CD14-positive monocyte (primary cell): ENCODE measurements around the gene RSAD2. TPM values are rescaled to one million over a fixed set of nuclear protein-coding genes. Genes with fewer than 3 reads are reported as not detected.

Experiments used
- DNase-seq, 3 donors: peaks; one replicate each; pipeline ENCODE4 v3.0.0-alpha.2; 2011 to 2022
- H2AFZ ChIP-seq: 2 replicates; pipeline ENCODE4 v1.6.0; 2012; ENCODE audit warnings: mild to moderate bottlenecking, low read depth, low read length, inconsistent platforms; ENCODE audit not compliant: insufficient read depth, poor library complexity, severe bottlenecking
- H3K27ac ChIP-seq, 2 donors: 1 replicate in 1 of 2; 2 replicates in 1 of 2; pipeline ENCODE4 v1.5.1; 2012 to 2013; ENCODE audit warnings: low read length in 2 of 2, control low read depth in 1 of 2, inconsistent platforms in 1 of 2, low read depth in 1 of 2, mild to moderate bottlenecking in 1 of 2
- H3K27me3 ChIP-seq, 2 donors: one replicate each; pipeline versions ENCODE4 v1.6.0 to v1.6.1; 2011 to 2013; ENCODE audit warnings: low read length in 2 of 2; ENCODE audit not compliant: control insufficient read depth in 2 of 2, insufficient read depth in 2 of 2
- H3K36me3 ChIP-seq, 2 donors: replicated peaks in 1 of 2; 1 replicate in 1 of 2; 2 replicates in 1 of 2; pipeline versions ENCODE4 v1.5.1 to v1.6.1; 2012 to 2013; ENCODE audit warnings: low read length in 2 of 2, control low read depth in 1 of 2, inconsistent platforms in 1 of 2, mild to moderate bottlenecking in 1 of 2; ENCODE audit not compliant: insufficient read depth in 2 of 2, control insufficient read depth in 1 of 2
- H3K4me1 ChIP-seq, 2 donors: 1 replicate in 1 of 2; 2 replicates in 1 of 2; pipeline versions ENCODE4 v1.5.1 to v1.6.1; 2012 to 2013; ENCODE audit warnings: low read length in 2 of 2, control low read depth in 1 of 2, inconsistent platforms in 1 of 2, mild to moderate bottlenecking in 1 of 2, moderate library complexity in 1 of 2; ENCODE audit not compliant: insufficient read depth in 2 of 2, control insufficient read depth in 1 of 2
- H3K4me2 ChIP-seq: replicated peaks from 2 replicates; pipeline ENCODE3; 2012; ENCODE audit warnings: low read length, moderate library complexity, mild to moderate bottlenecking; ENCODE audit not compliant: poor library complexity, severe bottlenecking; ENCODE audit errors: extremely low read depth
- H3K4me3 ChIP-seq, 3 experiments: fragments of 200-600 bp in 1 of 3; sonication (generic) in 1 of 3; replicated peaks in 1 of 3; 1 replicate in 2 of 3; 2 replicates in 1 of 3; pipeline ENCODE4 v1.5.1; 2011 to 2013; ENCODE audit warnings: low read length in 3 of 3, mild to moderate bottlenecking in 3 of 3, control low read depth in 2 of 3, low read depth in 2 of 3, inconsistent platforms in 1 of 3, moderate library complexity in 1 of 3
- H3K79me2 ChIP-seq: 2 replicates; pipeline ENCODE4 v1.6.0; 2012; ENCODE audit warnings: mild to moderate bottlenecking, control low read depth, inconsistent platforms, low read length, moderate library complexity; ENCODE audit not compliant: insufficient read depth
- H3K9ac ChIP-seq: 2 replicates; pipeline ENCODE4 v1.6.0; 2017; ENCODE audit warnings: low read length, mild to moderate bottlenecking; ENCODE audit not compliant: insufficient read depth, poor library complexity, severe bottlenecking
- H3K9me3 ChIP-seq, 2 donors: replicated peaks in 1 of 2; 1 replicate in 1 of 2; 2 replicates in 1 of 2; pipeline versions ENCODE4 v1.5.1 to v1.6.1; 2012 to 2013; ENCODE audit warnings: low read length in 2 of 2, control low read depth in 1 of 2; ENCODE audit not compliant: control insufficient read depth in 1 of 2, insufficient read depth in 1 of 2
- H4K20me1 ChIP-seq: 2 replicates; pipeline ENCODE4 v1.6.0; 2012; ENCODE audit warnings: mild to moderate bottlenecking, low read length, control low read depth, moderate library complexity; ENCODE audit not compliant: insufficient read depth
- H3K27ac Mint-ChIP-seq, 7 donors: one replicate each; pipeline ENCODE4 v1.8.0; 2020; ENCODE audit warnings: mild to moderate bottlenecking in 7 of 7, mixed read lengths in 7 of 7, moderate library complexity in 6 of 7, inconsistent platforms in 2 of 7
- H3K27me3 Mint-ChIP-seq, 3 donors: one replicate each; pipeline ENCODE4 v1.8.0; 2021 to 2022; ENCODE audit warnings: low read depth in 3 of 3, mild to moderate bottlenecking in 3 of 3, mixed read lengths in 3 of 3, moderate library complexity in 3 of 3, inconsistent platforms in 1 of 3
- H3K36me3 Mint-ChIP-seq, 2 donors: one replicate each; pipeline ENCODE4 v1.8.0; 2020; ENCODE audit warnings: mixed read lengths in 2 of 2, inconsistent platforms in 1 of 2, mild to moderate bottlenecking in 1 of 2
- H3K4me1 Mint-ChIP-seq: one replicate; pipeline ENCODE4 v1.8.0; 2020; ENCODE audit warnings: mild to moderate bottlenecking, mixed read lengths
- H3K4me3 Mint-ChIP-seq, 2 donors: one replicate each; pipeline ENCODE4 v1.8.0; 2020; ENCODE audit warnings: mild to moderate bottlenecking in 2 of 2, mixed read lengths in 2 of 2, moderate library complexity in 1 of 2
- H3K9me3 Mint-ChIP-seq, 7 donors: one replicate each; pipeline ENCODE4 v1.8.0; 2020 to 2022; ENCODE audit warnings: mixed read lengths in 7 of 7, mild to moderate bottlenecking in 6 of 7, moderate library complexity in 6 of 7, inconsistent platforms in 2 of 7
- WGBS: methylation state at CpG from one replicate; pipeline ENCODE4 v1.1.5; 2013; ENCODE audit warnings: missing lambda C conversion rate; ENCODE audit not compliant: insufficient coverage; 5-methylcytosine and 5-hydroxymethylcytosine counted together
- intact Hi-C, 2 donors: fragments of 100-400 bp; cut with micrococcal nuclease; formaldehyde crosslinking; loops; one replicate each; pipeline versions ENCODE4 v1.15.0 to v1.15.1; 2023
- polyA plus RNA-seq, 3 donors: library from polyadenylated mRNA; depleted of rRNA in 1 of 3; unstranded in 2 of 3; stranded (reverse) in 1 of 3; fragments of 300-500 nt in 2 of 3; fragments of >200 nt in 1 of 3; fragmentation: Illumina TruSeq in 2 of 3; gene quantifications; 1 replicate in 2 of 3; 2 replicates in 1 of 3; pipeline ENCODE4 v1.2.3, GENCODE V29; 2012 to 2021
- TF ChIP-seq, protein P1 (sequence below): fragments of 200-600 bp; IDR thresholded peaks from one replicate; pipeline ENCODE4 v1.8.0; 2022; ENCODE audit warnings: antibody characterized with exemption, mild to moderate bottlenecking

RSAD2 gene
- polyA plus RNA-seq, 3 donors: 6.0 to 12.6 (median 10.3) TPM

DNA sequence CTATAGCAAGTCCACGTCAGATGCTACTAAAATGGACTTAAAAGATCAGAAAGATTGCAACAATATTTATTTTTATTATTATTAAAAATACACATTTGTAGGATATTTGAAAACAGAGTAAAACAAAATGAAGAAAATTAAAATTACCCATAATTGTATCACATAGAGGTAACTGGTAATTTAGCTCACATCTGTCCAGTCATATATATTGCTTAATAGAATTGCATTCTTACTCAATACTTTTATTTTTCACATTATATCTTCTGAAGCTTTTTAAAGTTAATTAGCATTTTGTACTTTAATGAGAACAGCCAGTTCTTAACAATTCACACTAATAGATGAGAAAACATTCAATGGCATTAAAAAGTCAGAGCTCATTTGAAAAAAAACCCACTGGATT lies 28.1 kb downstream of the RSAD2 start:
- Histone ChIP-seq H4K20me1 (no peaks in the 10 kb centered on the region), H3K4me3 (no peak overlapping the region), H3K9me3 (no peaks in the 10 kb centered on the region), H3K27me3 (no peaks in the 10 kb centered on the region), H3K4me1 (peaks cover 8 to 12% of the 10 kb centered on the region in 2 donors), H2AFZ (no peak overlapping the region), H3K79me2 (no peaks in the 10 kb centered on the region), H3K36me3 (no peaks in the 10 kb centered on the region), H3K27ac (no peak overlapping the region), H3K4me2 (no peak overlapping the region), H3K9ac (no peak overlapping the region)
- H3K36me3 Mint-ChIP-seq: no peaks in the 10 kb centered on the region
- H3K27ac Mint-ChIP-seq: no peak overlapping the region
- peaks cover 0 to 3% (median 2%) of the 10 kb centered on the region in 3 donors for H3K27me3 Mint-ChIP-seq
- H3K9me3 Mint-ChIP-seq: peaks cover 3 to 11% (median 6%) of the 10 kb centered on the region in 7 donors
- intact Hi-C loops: no loop called here
- no peak overlapping the region for H3K4me3 Mint-ChIP-seq
- TF ChIP-seq, protein P1, sequence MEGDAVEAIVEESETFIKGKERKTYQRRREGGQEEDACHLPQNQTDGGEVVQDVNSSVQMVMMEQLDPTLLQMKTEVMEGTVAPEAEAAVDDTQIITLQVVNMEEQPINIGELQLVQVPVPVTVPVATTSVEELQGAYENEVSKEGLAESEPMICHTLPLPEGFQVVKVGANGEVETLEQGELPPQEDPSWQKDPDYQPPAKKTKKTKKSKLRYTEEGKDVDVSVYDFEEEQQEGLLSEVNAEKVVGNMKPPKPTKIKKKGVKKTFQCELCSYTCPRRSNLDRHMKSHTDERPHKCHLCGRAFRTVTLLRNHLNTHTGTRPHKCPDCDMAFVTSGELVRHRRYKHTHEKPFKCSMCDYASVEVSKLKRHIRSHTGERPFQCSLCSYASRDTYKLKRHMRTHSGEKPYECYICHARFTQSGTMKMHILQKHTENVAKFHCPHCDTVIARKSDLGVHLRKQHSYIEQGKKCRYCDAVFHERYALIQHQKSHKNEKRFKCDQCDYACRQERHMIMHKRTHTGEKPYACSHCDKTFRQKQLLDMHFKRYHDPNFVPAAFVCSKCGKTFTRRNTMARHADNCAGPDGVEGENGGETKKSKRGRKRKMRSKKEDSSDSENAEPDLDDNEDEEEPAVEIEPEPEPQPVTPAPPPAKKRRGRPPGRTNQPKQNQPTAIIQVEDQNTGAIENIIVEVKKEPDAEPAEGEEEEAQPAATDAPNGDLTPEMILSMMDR: no peak
- peaks cover 12% of the 10 kb centered on the region for H3K4me1 Mint-ChIP-seq
- WGBS: no CpG with 5 or more reads among the region's 1 CpG
- no peak for DNase-seq

DNA sequence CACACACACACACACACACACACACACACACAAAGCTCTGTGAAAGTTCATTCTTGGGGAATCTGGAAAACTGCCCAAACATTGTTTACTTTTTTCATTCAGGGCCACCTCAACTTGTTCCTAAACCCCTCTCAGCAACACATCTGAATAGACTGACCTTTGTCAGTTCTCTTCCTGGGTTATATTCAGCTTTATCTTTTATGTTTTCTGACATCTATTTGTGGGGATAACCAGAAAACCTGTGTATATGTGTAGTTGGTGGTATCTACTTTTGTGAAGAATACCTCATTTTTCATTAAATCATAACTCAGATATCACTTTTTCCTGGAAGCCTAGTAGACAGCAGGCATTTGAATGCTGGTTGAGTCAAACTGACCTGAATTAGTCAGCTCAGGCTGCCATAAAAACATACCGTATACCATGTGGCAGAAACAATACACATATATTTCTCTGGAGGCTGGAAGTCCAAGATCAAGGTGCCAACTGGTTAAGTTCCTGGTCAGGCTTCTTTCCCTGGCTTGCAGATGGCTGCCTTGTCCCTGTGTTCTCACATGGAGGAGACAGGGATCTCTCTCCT lies 28.7 kb downstream of the RSAD2 start:
- H3K27me3 ChIP-seq: no peaks in the 10 kb centered on the region
- H3K4me3 ChIP-seq: no peak overlapping the region
- DNase-seq: no peak
- no peak overlapping the region for H3K27ac ChIP-seq
- Mint-ChIP-seq H3K4me3 (no peak overlapping the region), H3K4me1 (peaks cover 13% of the 10 kb centered on the region), H3K27me3 (peaks cover 0 to 3% (median 2%) of the 10 kb centered on the region in 3 donors), H3K9me3 (peaks cover 3 to 11% (median 6%) of the 10 kb centered on the region in 7 donors), H3K27ac (no peak overlapping the region), H3K36me3 (no peaks in the 10 kb centered on the region)
- intact Hi-C loops: no loop called here
- no CpG with 5 or more reads among the region's 1 CpG for WGBS
- no peaks in the 10 kb centered on the region for H3K79me2 ChIP-seq
- peaks cover 8 to 12% of the 10 kb centered on the region in 2 donors for H3K4me1 ChIP-seq
- no peaks in the 10 kb centered on the region for H4K20me1 ChIP-seq
- TF ChIP-seq, protein P1: no peak
- no peak overlapping the region for H3K4me2 ChIP-seq
- H3K36me3 ChIP-seq: no peaks in the 10 kb centered on the region
- H3K9me3 ChIP-seq: no peaks in the 10 kb centered on the region
- H2AFZ ChIP-seq: no peak overlapping the region
- H3K9ac ChIP-seq: no peak overlapping the region
